ENCODE measurements around the gene TNS1.

The TNS1 gene

GRCh38 chr2:218014706-218015585, 12.2 kb upstream of the TNS1 start:
- no peak overlapping the region for H3K4me3 ChIP-seq (ENCODE audit: low read depth, low read length)
- DNase-seq (ENCODE audit: low read depth): no peak
- no peak for TF ChIP-seq CTCF (IDR thresholded peaks at IDR 0.05; ENCODE audit: low read depth, low read length, missing control alignments)

GRCh38 chr2:218013289-218013688, 10.5 kb upstream of the TNS1 start:
- no peak for TF ChIP-seq CTCF (IDR thresholded peaks at IDR 0.05; ENCODE audit: low read depth, low read length, missing control alignments)
- no peak overlapping the region for H3K4me3 ChIP-seq (ENCODE audit: low read depth, low read length)
- no peak for DNase-seq (ENCODE audit: low read depth)

- TF ChIP-seq CTCF (IDR thresholded peaks at IDR 0.05; ENCODE audit: low read depth, low read length, missing control alignments): no peak
- no peak overlapping the region for H3K4me3 ChIP-seq (ENCODE audit: low read depth, low read length)
- no peak for DNase-seq (ENCODE audit: low read depth)
These were observed 9.5 kb upstream of the TNS1 start for GRCh38 chr2:218012284-218012683.

- DNase-seq (ENCODE audit: low read depth): no peak
- TF ChIP-seq CTCF (IDR thresholded peaks at IDR 0.05; ENCODE audit: low read depth, low read length, missing control alignments): no peak
- H3K4me3 ChIP-seq (ENCODE audit: low read depth, low read length): no peak overlapping the region
These were observed 8.9 kb upstream of the TNS1 start for GRCh38 chr2:218011653-218012040.

- no peak overlapping the region for H3K4me3 ChIP-seq (ENCODE audit: low read depth, low read length)
- no peak for TF ChIP-seq CTCF (IDR thresholded peaks at IDR 0.05; ENCODE audit: low read depth, low read length, missing control alignments)
- no peak for DNase-seq (ENCODE audit: low read depth)
These were observed 8.3 kb upstream of the TNS1 start for GRCh38 chr2:218010984-218011652.

- TF ChIP-seq CTCF (IDR thresholded peaks at IDR 0.05; ENCODE audit: low read depth, low read length, missing control alignments): peak; percentile 33
- H3K4me3 ChIP-seq (ENCODE audit: low read depth, low read length): no peak overlapping the region
- DNase-seq (ENCODE audit: low read depth): no peak
These were observed 7.6 kb upstream of the TNS1 start for GRCh38 chr2:218010140-218010983.

Data from GM12864 (cell line).